HepG2 (cell line): ENCODE measurements around the gene SPATA13. TPM values are rescaled to one million over a fixed set of nuclear protein-coding genes. Genes with fewer than 3 reads are reported as not detected.

Experiments used
- ATAC-seq: fragments of 200-7000 bp; cut with Tn5 transposase; 3 replicates; pipeline ENCODE4 v1.9.1; 2020; ENCODE audit warnings: mild to moderate bottlenecking, moderate library complexity
- BruUV-seq: library from RNA; stranded (reverse); fragments of 400-500 nt; replicated peaks from 2 replicates; lab custom pipeline; 2021; lab: Mats Ljungman, UMichigan
- CTCF ChIA-PET: fragments of 300-600 bp; formaldehyde crosslinking; extraction: SDS; loops from one replicate; lab custom pipeline; 2021; ENCODE audit warnings: low total read pairs, inconsistent platforms, low intra/inter-chr PET ratio; lab: Yijun Ruan, JAX
- POLR2A ChIA-PET: fragments of 350-600 bp; sonication (Branson Sonifier 250); formaldehyde crosslinking; loops from one replicate; lab custom pipeline; 2020; ENCODE audit warnings: antibody characterized with exemption, inconsistent platforms; lab: Yijun Ruan, JAX
- DNase-seq: peaks from one replicate; pipeline ENCODE4 v3.0.0-alpha.2; 2015; ENCODE audit warnings: low spot score
- FAIRE-seq: peaks from 3 replicates; lab custom pipeline; 2011; peaks lifted over from hg19 to GRCh38; lab: Jason Lieb, UNC
- H2AFZ ChIP-seq: one replicate; pipeline ENCODE4 v1.6.1; 2011; ENCODE audit warnings: low read length, inconsistent platforms
- H3K27ac ChIP-seq: fragments of 300-600 bp; 3 replicates; pipeline ENCODE4 v1.8.0; 2011; ENCODE audit warnings: mixed run types, mild to moderate bottlenecking, mixed read lengths, low read length, inconsistent platforms; ENCODE audit not compliant: insufficient read depth; ENCODE audit errors: extremely low read length
- H3K27me3 ChIP-seq, 2 experiments: fragments of 200-600 bp in 1 of 2; 2 replicates in 1 of 2; 3 replicates in 1 of 2; pipeline versions ENCODE4 v1.6.0 to v1.8.0; 2011; ENCODE audit warnings: low read length in 2 of 2, mild to moderate bottlenecking in 2 of 2, moderate library complexity in 2 of 2, inconsistent platforms in 1 of 2; ENCODE audit not compliant: insufficient read depth in 2 of 2, control insufficient read depth in 1 of 2
- H3K36me3 ChIP-seq, 2 experiments: fragments of 200-600 bp in 1 of 2; replicated peaks in 1 of 2; 2 replicates in 1 of 2; 3 replicates in 1 of 2; pipeline versions ENCODE4 v1.5.1 to v1.8.0; 2011; ENCODE audit warnings: low read length in 2 of 2, inconsistent platforms in 1 of 2; ENCODE audit not compliant: insufficient read depth in 2 of 2, control insufficient read depth in 1 of 2
- H3K4me1 ChIP-seq: 2 replicates; pipeline ENCODE4 v1.5.1; 2012; ENCODE audit warnings: low read length, inconsistent platforms; ENCODE audit not compliant: insufficient read depth
- H3K4me2 ChIP-seq: 2 replicates; pipeline ENCODE4 v1.6.0; 2011; ENCODE audit warnings: low read depth, low read length, inconsistent platforms
- H3K4me3 ChIP-seq, 3 experiments: fragments of 200-600 bp in 1 of 3; sonication (generic), shearing (Covaris generic) in 1 of 3; replicated peaks in 1 of 3; 2 replicates each; pipeline ENCODE4 v1.5.1; 2011 to 2016; ENCODE audit warnings: low read length in 3 of 3, inconsistent platforms in 2 of 3, low read depth in 2 of 3, mild to moderate bottlenecking in 2 of 3, control low read depth in 1 of 3, mixed read lengths in 1 of 3; ENCODE audit not compliant: insufficient read depth in 1 of 3
- H3K79me2 ChIP-seq: one replicate; pipeline ENCODE4 v1.6.1; 2011; ENCODE audit warnings: low read length, inconsistent platforms; ENCODE audit not compliant: insufficient read depth
- H3K9ac ChIP-seq: 2 replicates; pipeline ENCODE4 v1.6.0; 2011; ENCODE audit warnings: mild to moderate bottlenecking, low read depth, low read length, inconsistent platforms; ENCODE audit not compliant: insufficient read depth
- H3K9me3 ChIP-seq: 2 replicates; pipeline ENCODE4 v1.5.1; 2012; ENCODE audit warnings: mild to moderate bottlenecking, low read length
- H4K20me1 ChIP-seq: 2 replicates; pipeline ENCODE4 v1.6.0; 2011; ENCODE audit warnings: inconsistent platforms, mild to moderate bottlenecking, low read length, moderate library complexity; ENCODE audit not compliant: insufficient read depth
- CEBPG ChIP-seq: IDR thresholded peaks from 2 replicates; pipeline ENCODE4 v1.6.1; 2016
- ESRRA ChIP-seq: sonication (generic); formaldehyde crosslinking; IDR thresholded peaks from 2 replicates; pipeline ENCODE4 v1.5.1; 2020; ENCODE audit warnings: mild to moderate bottlenecking, low read depth, missing genetic modification reagents
- FOXJ3 ChIP-seq: sonication (generic); formaldehyde crosslinking; IDR thresholded peaks from 2 replicates; pipeline ENCODE4 v1.4.0; 2020; ENCODE audit warnings: missing genetic modification reagents, mild to moderate bottlenecking, borderline replicate concordance
- HES4 ChIP-seq: sonication (generic); formaldehyde crosslinking; IDR thresholded peaks from 2 replicates; pipeline ENCODE4 v1.9.0; 2021; ENCODE audit warnings: mild to moderate bottlenecking, missing genetic modification reagents, borderline replicate concordance
- KDM5B ChIP-seq: sonication (generic); formaldehyde crosslinking; IDR thresholded peaks from 2 replicates; pipeline ENCODE4 v1.4.0; 2020; ENCODE audit warnings: missing genetic modification reagents, mild to moderate bottlenecking, borderline replicate concordance
- LCORL ChIP-seq, 2 experiments: fragments of 450-650 bp in 1 of 2; sonication (generic) in 1 of 2; formaldehyde crosslinking in 1 of 2; IDR thresholded peaks; 2 replicates each; pipeline versions ENCODE4 v1.5.0 to v1.6.1; 2017 to 2020; ENCODE audit warnings: antibody characterized with exemption in 1 of 2, missing genetic modification reagents in 1 of 2
- NFIC ChIP-seq: IDR thresholded peaks from 2 replicates; pipeline ENCODE4 v1.6.1; 2012; ENCODE audit warnings: mild to moderate bottlenecking, low read length, inconsistent platforms
- ZNF34 ChIP-seq: sonication (generic); formaldehyde crosslinking; IDR thresholded peaks from 2 replicates; pipeline ENCODE4 v1.4.0; 2020; ENCODE audit warnings: mild to moderate bottlenecking, missing genetic modification reagents, borderline replicate concordance
- ZNF644 ChIP-seq: IDR thresholded peaks from 2 replicates; pipeline ENCODE4 v1.6.1; 2016; ENCODE audit warnings: low read depth
- ZNF879 ChIP-seq: sonication (generic); formaldehyde crosslinking; IDR thresholded peaks from 2 replicates; pipeline ENCODE4 v1.8.1; 2023; ENCODE audit warnings: missing genetic modification reagents
- WGBS: methylation state at CpG from one replicate; pipeline ENCODE4 v1.1.6; 2017; ENCODE audit warnings: low lambda C conversion rate; 5-methylcytosine and 5-hydroxymethylcytosine counted together
- in situ Hi-C: cut with HindIII; loops from 2 replicates; pipeline ENCODE4 v1.10.0; 2017; ENCODE audit warnings: low pct_unique_long_range_greater_than_20kb; ENCODE audit not compliant: extremely low pct_ligation_motif_present
- intact Hi-C: fragments of 100-400 bp; cut with micrococcal nuclease; formaldehyde crosslinking; loops from one replicate; pipeline ENCODE4 v1.10.0; 2022; ENCODE audit not compliant: unreplicated experiment
- polyA plus RNA-seq, 8 experiments: library from polyadenylated mRNA; depleted of rRNA in 3 of 8; stranded (reverse) in 7 of 8; unstranded in 1 of 8; fragments of >200 nt; fragmentation: Illumina TruSeq in 4 of 8; extraction: Trizol in 4 of 8; gene quantifications; 2 replicates each; pipeline versions ENCODE4 v1.2.1 to v1.2.3, GENCODE V29; 2011 to 2016; ENCODE audit warnings: low read depth in 4 of 8, missing spikeins in 1 of 8, mixed read lengths in 1 of 8; ENCODE audit not compliant: insufficient read depth in 1 of 8
- total RNA-seq, 5 experiments: library from RNA; depleted of rRNA; stranded (reverse); fragments of >200 nt; fragmentation: Illumina TruSeq; extraction: Trizol; gene quantifications; 2 replicates each; pipeline ENCODE4 v1.2.3, GENCODE V29; 2016; ENCODE audit warnings: low read depth in 1 of 5
- TF ChIP-seq, protein P1 (sequence below): sonication (generic); formaldehyde crosslinking; IDR thresholded peaks from 2 replicates; pipeline ENCODE4 v1.4.0; 2020; ENCODE audit warnings: missing genetic modification reagents, borderline replicate concordance
- TF ChIP-seq, protein P2 (sequence below): IDR thresholded peaks from 2 replicates; pipeline ENCODE4 v1.6.1; 2018; ENCODE audit warnings: missing genetic modification reagents
- TF ChIP-seq, protein P3 (sequence below): sonication (generic); formaldehyde crosslinking; IDR thresholded peaks from 2 replicates; pipeline ENCODE4 v1.5.0; 2020; ENCODE audit warnings: missing genetic modification reagents
- TF ChIP-seq, protein P4 (sequence below): sonication (generic); formaldehyde crosslinking; conservative IDR thresholded peaks from 2 replicates; pipeline ENCODE4 v1.8.0; 2022; ENCODE audit warnings: low read depth, missing genetic modification reagents

The SPATA13 gene
- total and polyA plus RNA-seq, 2 of the 13 experiments (the other 11 are each of a cell fraction or from before 2014, with no cell fraction given): 11.3 to 14.2 TPM

DNA sequence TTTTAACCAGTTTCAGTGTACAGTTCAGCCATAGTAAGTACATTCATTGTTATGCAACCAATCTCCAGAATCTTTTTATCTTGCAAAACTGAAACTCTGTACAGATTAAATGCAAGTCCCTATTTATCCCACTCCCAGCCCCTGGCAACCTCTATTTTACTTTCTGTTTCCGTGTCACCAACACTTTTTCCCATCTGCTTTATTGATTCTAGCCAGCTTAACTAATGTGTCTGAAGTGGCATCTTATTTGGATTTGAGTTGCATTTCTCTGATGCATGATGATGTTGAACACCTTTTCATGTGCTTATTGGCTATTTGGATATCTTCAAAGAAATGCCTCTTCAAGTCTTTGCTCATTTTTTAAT is 18.9 kb downstream of the SPATA13 start (continued):
- TF ChIP-seq FOXJ3 (CRISPR knock-in tag) (no peak), ESRRA (CRISPR knock-in tag) (no peak), ZNF879 (no peak), LCORL (IDR thresholded peaks at IDR 0.05) (no peak), LCORL (CRISPR knock-in tag; IDR thresholded peaks at IDR 0.05) (no peak)
- TF ChIP-seq, protein P1, sequence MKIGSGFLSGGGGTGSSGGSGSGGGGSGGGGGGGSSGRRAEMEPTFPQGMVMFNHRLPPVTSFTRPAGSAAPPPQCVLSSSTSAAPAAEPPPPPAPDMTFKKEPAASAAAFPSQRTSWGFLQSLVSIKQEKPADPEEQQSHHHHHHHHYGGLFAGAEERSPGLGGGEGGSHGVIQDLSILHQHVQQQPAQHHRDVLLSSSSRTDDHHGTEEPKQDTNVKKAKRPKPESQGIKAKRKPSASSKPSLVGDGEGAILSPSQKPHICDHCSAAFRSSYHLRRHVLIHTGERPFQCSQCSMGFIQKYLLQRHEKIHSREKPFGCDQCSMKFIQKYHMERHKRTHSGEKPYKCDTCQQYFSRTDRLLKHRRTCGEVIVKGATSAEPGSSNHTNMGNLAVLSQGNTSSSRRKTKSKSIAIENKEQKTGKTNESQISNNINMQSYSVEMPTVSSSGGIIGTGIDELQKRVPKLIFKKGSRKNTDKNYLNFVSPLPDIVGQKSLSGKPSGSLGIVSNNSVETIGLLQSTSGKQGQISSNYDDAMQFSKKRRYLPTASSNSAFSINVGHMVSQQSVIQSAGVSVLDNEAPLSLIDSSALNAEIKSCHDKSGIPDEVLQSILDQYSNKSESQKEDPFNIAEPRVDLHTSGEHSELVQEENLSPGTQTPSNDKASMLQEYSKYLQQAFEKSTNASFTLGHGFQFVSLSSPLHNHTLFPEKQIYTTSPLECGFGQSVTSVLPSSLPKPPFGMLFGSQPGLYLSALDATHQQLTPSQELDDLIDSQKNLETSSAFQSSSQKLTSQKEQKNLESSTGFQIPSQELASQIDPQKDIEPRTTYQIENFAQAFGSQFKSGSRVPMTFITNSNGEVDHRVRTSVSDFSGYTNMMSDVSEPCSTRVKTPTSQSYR: no peak

DNA sequence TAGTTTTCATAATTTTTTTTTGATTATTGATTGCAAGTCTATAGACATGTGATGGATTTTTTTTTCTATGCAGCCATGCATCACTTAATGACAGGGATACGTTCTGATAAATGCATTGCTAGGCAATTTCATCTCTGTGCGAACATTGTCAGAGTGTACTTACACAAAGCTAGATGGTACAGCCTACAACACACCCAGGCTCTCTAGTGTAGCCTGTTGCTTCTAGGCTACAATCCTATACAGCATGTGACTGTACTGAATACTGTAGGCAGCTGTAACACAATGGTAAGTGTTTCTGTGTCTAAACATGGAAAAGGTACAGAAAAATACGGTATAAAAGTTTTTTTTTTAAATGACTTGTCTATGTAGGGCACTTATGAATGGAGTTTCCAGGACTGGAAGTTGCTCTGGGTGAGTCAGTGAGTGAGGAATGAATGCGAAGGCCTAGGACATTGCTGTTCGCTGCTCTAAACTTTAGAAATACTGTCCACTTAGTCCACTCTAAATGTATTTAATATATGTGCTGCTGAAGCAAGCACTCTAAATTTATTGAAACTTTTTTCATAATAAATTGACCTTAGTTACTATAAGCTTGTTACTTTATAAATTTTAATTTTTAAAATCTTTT is 20.3 kb downstream of the SPATA13 start:
- ATAC-seq (no peak), DNase-seq (no peak), FAIRE-seq (no peak)
- WGBS: 85% methylated on average over 5 of the region's 5 CpGs
- no peaks in the 10 kb centered on the region for H4K20me1 ChIP-seq
- H3K9me3 ChIP-seq: no peaks in the 10 kb centered on the region
- CTCF ChIA-PET: no interaction called here
- intact Hi-C loops (no loop called here), in situ Hi-C loops (no loop called here)
- peaks cover 75% of the 10 kb centered on the region for H3K79me2 ChIP-seq
- no TSS peak for BruUV-seq
- H3K27ac ChIP-seq: no peak overlapping the region
- H3K27me3 ChIP-seq: no peaks in the 10 kb centered on the region
- no peaks in the 10 kb centered on the region for H3K36me3 ChIP-seq
- no peak overlapping the region for H2AFZ ChIP-seq
- no peak overlapping the region for H3K4me3 ChIP-seq
- H3K4me1 ChIP-seq: peaks cover 87% of the 10 kb centered on the region
- POLR2A ChIA-PET: interaction anchor here (2.1 to 5.0 kb wide), 2 partner anchors 20 to 23 kb away, joined by 4 to 45 read pairs; partner anchors contain the start of gene SPATA13
- H3K9ac ChIP-seq: no peak overlapping the region
- H3K4me2 ChIP-seq: no peak overlapping the region
- TF ChIP-seq, protein P2, sequence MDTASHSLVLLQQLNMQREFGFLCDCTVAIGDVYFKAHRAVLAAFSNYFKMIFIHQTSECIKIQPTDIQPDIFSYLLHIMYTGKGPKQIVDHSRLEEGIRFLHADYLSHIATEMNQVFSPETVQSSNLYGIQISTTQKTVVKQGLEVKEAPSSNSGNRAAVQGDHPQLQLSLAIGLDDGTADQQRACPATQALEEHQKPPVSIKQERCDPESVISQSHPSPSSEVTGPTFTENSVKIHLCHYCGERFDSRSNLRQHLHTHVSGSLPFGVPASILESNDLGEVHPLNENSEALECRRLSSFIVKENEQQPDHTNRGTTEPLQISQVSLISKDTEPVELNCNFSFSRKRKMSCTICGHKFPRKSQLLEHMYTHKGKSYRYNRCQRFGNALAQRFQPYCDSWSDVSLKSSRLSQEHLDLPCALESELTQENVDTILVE (CRISPR knock-in tag): no peak
- TF ChIP-seq, protein P3, sequence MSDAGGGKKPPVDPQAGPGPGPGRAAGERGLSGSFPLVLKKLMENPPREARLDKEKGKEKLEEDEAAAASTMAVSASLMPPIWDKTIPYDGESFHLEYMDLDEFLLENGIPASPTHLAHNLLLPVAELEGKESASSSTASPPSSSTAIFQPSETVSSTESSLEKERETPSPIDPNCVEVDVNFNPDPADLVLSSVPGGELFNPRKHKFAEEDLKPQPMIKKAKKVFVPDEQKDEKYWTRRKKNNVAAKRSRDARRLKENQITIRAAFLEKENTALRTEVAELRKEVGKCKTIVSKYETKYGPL (CRISPR knock-in tag): no peak
- no peak for TF ChIP-seq ZNF34 (CRISPR knock-in tag)
- no peak for TF ChIP-seq HES4 (CRISPR knock-in tag)
- TF ChIP-seq ZNF644: no peak
- TF ChIP-seq KDM5B (CRISPR knock-in tag): no peak
- TF ChIP-seq CEBPG: no peak
- TF ChIP-seq NFIC: no peak
- TF ChIP-seq, protein P4, sequence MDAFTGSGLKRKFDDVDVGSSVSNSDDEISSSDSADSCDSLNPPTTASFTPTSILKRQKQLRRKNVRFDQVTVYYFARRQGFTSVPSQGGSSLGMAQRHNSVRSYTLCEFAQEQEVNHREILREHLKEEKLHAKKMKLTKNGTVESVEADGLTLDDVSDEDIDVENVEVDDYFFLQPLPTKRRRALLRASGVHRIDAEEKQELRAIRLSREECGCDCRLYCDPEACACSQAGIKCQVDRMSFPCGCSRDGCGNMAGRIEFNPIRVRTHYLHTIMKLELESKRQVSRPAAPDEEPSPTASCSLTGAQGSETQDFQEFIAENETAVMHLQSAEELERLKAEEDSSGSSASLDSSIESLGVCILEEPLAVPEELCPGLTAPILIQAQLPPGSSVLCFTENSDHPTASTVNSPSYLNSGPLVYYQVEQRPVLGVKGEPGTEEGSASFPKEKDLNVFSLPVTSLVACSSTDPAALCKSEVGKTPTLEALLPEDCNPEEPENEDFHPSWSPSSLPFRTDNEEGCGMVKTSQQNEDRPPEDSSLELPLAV (CRISPR knock-in tag): no peak
